Activated CD8-positive, alpha-beta memory T cell treated with anti-CD3 and anti-CD28 coated beads, Interleukin-2, amount 50 U/mL, for 1 hour (primary cell): ENCODE results near the gene ART4.

Experiments
- DNase-seq: peaks from one replicate; pipeline ENCODE4 v3.0.0-alpha.2; 2020; ENCODE audit errors: extremely low read depth

Gene ART4

GRCh38 chr12:14852880-14853279, 9.6 kb upstream of the ART4 start:
- no peak for DNase-seq

- DNase-seq: no peak
These were observed 7.8 kb upstream of the ART4 start for GRCh38 chr12:14850929-14851663.

- no peak for DNase-seq
These were observed 6.3 kb upstream of the ART4 start for GRCh38 chr12:14849661-14850060.

- DNase-seq: no peak
These were observed 3.7 kb upstream of the ART4 start for GRCh38 chr12:14846876-14847580.

- no peak for DNase-seq
These were observed 2.8 kb upstream of the ART4 start for GRCh38 chr12:14846042-14846587.

GRCh38 chr12:14845350-14845750, 2.0 kb upstream of the ART4 start:
- DNase-seq: peak; percentile 7

GRCh38 chr12:14844401-14844800, 1.1 kb upstream of the ART4 start:
- no peak for DNase-seq

GRCh38 chr12:14842315-14842714, 1.0 kb downstream of the ART4 start:
- DNase-seq: no peak

GRCh38 chr12:14841761-14842160, 1.6 kb downstream of the ART4 start:
- no peak for DNase-seq

- DNase-seq: no peak
These were observed 2.7 kb downstream of the ART4 start for GRCh38 chr12:14840616-14841015.

- no peak for DNase-seq
These were observed 4.1 kb downstream of the ART4 start for GRCh38 chr12:14839262-14839661.

GRCh38 chr12:14836336-14837210, 6.8 kb downstream of the ART4 start:
- DNase-seq: no peak

GRCh38 chr12:14834509-14834908, 8.8 kb downstream of the ART4 start:
- DNase-seq: no peak

- no peak for DNase-seq
These were observed 9.4 kb downstream of the ART4 start for GRCh38 chr12:14833952-14834351.

GRCh38 chr12:14833336-14833735, 10.0 kb downstream of the ART4 start:
- DNase-seq: no peak

GRCh38 chr12:14828892-14829291, 14.4 kb downstream of the ART4 start:
- DNase-seq: no peak

- DNase-seq: no peak
These were observed 16.3 kb downstream of the ART4 start for GRCh38 chr12:14827043-14827442.

GRCh38 chr12:14826491-14826890, 16.8 kb downstream of the ART4 start:
- DNase-seq: no peak

- DNase-seq: no peak
These were observed 18.1 kb downstream of the ART4 start for GRCh38 chr12:14825256-14825655.

GRCh38 chr12:14824012-14824634, 19.2 kb downstream of the ART4 start:
- no peak for DNase-seq

GRCh38 chr12:14814014-14814413, 29.3 kb downstream of the ART4 start, which contains the start of gene SMCO3:
SMCO3 (minus strand) TSS chr12:14814182; CDS start chr12:14806680, 7,502 bp downstream.
- DNase-seq: no peak

- DNase-seq: no peak
These were observed 31.8 kb downstream of the ART4 start for GRCh38 chr12:14811486-14811885.
